Measurements from ENCODE around the gene MAOA. TPM values are rescaled to one million over a fixed set of nuclear protein-coding genes. Genes with fewer than 3 reads are reported as not detected.

Gene MAOA
- total and polyA plus RNA-seq, 10 donors, result 1.5 to 24.9 (median 7.1) TPM

GRCh38 chrX:43702079-43702524, 46.0 kb downstream of the MAOA start:
- intact Hi-C loops (cut with DNase I; ENCODE audit: low total_unique reads), result no loop called here
- H3K4me1 ChIP-seq, result no peaks in the 10 kb centered on the region
- TF ChIP-seq CTCF (IDR thresholded peaks at IDR 0.05 in 8 of 11, conservative IDR thresholded peaks at IDR 0.05 in 3 of 11) (no peak), POLR2AphosphoS5 (IDR thresholded peaks at IDR 0.05) (no peak), POLR2A (IDR thresholded peaks at IDR 0.05) (no peak)
- no peak overlapping the region for H3K4me3 ChIP-seq
- peaks cover 0 to 10% (median 0%) of the 10 kb centered on the region in 7 donors for H3K27me3 ChIP-seq (replicated peaks in 1 of 7)
- H3K36me3 ChIP-seq, result no peaks in the 10 kb centered on the region
- no peaks in the 10 kb centered on the region for H3K9me3 ChIP-seq
- DNase-seq, result no peak
- 51 to 87% (median 72%) methylated on average over 2 of the region's 2 CpGs for WGBS, 5 donors
- H3K27ac ChIP-seq, result no peak overlapping the region

GRCh38 chrX:43702660-43703059, 46.6 kb downstream of the MAOA start:
- no peaks in the 10 kb centered on the region for H3K4me1 ChIP-seq
- H3K27me3 ChIP-seq (replicated peaks in 1 of 7), result peaks cover 0 to 10% (median 0%) of the 10 kb centered on the region in 7 donors
- intact Hi-C loops (cut with DNase I; ENCODE audit: low total_unique reads), result no loop called here
- WGBS, 5 donors, result 39 to 94% (median 65%) methylated on average over 2 of the region's 2 CpGs
- no peak overlapping the region for H3K4me3 ChIP-seq
- no peaks in the 10 kb centered on the region for H3K9me3 ChIP-seq
- peak overlapping the region in 1 of 8 donors; percentile 7 for H3K27ac ChIP-seq
- no peak for DNase-seq
- H3K36me3 ChIP-seq, result no peaks in the 10 kb centered on the region
- TF ChIP-seq CTCF (IDR thresholded peaks at IDR 0.05 in 8 of 11, conservative IDR thresholded peaks at IDR 0.05 in 3 of 11) (no peak), POLR2AphosphoS5 (IDR thresholded peaks at IDR 0.05) (no peak)

GRCh38 chrX:43703211-43703791, 47.2 kb downstream of the MAOA start:
- no peaks in the 10 kb centered on the region for H3K4me1 ChIP-seq
- WGBS, 5 donors, result 39 to 65% (median 57%) methylated on average over 4 of the region's 4 CpGs
- no peaks in the 10 kb centered on the region for H3K36me3 ChIP-seq
- DNase-seq, result no peak
- no peak for TF ChIP-seq POLR2AphosphoS5 (IDR thresholded peaks at IDR 0.05)
- TF ChIP-seq CTCF (IDR thresholded peaks at IDR 0.05 in 8 of 11, conservative IDR thresholded peaks at IDR 0.05 in 3 of 11), result no peak
- no peak for TF ChIP-seq POLR2A (IDR thresholded peaks at IDR 0.05)
- peak overlapping the region in 1 of 8 donors; percentile 7 for H3K27ac ChIP-seq
- H3K4me3 ChIP-seq, result no peak overlapping the region
- H3K27me3 ChIP-seq (replicated peaks in 1 of 7), result peaks cover 0 to 10% (median 0%) of the 10 kb centered on the region in 7 donors
- H3K9me3 ChIP-seq, result no peaks in the 10 kb centered on the region
- intact Hi-C loops (cut with DNase I; ENCODE audit: low total_unique reads), result no loop called here

DNA sequence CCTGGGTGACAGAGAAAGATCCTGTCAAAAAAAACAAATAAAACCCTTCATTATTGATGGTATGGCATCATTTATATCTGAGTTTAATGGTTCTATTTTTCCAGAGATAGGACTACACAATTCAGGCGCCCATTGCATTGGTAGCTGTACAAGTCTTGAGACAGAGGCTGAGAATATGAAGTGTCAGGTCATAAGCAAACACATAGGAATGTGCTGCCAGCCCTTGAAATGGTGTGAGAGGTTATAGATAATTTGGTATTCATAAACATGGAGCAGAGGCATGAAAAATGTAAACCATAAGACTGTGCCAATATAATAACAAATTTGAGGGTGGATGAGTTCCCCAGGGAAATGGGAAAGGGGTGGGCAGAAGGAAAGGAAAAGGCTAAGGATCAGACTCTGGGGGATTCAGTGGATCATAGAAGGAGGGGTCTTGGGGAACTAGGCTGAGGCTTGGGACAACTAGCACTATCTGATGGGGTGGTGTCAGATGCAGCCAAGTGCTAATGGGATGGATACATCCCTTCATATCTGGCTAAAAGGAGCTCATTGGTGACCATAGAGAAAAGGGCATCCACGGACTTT, 50.8 kb downstream of the MAOA start:
- Histone ChIP-seq H3K4me1 (no peaks in the 10 kb centered on the region), H3K9me3 (no peaks in the 10 kb centered on the region), H3K27ac (peak overlapping the region in 3 of 8 donors; percentile 13 to 36 (median 33)), H3K36me3 (no peaks in the 10 kb centered on the region), H3K27me3 (replicated peaks in 1 of 7) (peaks cover 0 to 11% (median 0%) of the 10 kb centered on the region in 7 donors), H3K4me3 (no peak overlapping the region)
- 52 to 88% (median 73%) methylated on average over 2 of the region's 2 CpGs for whole genome bisulfite sequencing, 5 donors
- no peak for TF ChIP-seq POLR2AphosphoS5 (IDR thresholded peaks at IDR 0.05)
- no peak for TF ChIP-seq POLR2A (IDR thresholded peaks at IDR 0.05)
- TF ChIP-seq CTCF (IDR thresholded peaks at IDR 0.05 in 8 of 11, conservative IDR thresholded peaks at IDR 0.05 in 3 of 11), result no peak
- intact Hi-C loops (cut with DNase I; ENCODE audit: low total_unique reads), result no loop called here
- DNase-seq, result no peak
